ENCODE measurements around the gene CNTNAP2. TPM values are rescaled to one million over a fixed set of nuclear protein-coding genes. Genes with fewer than 3 reads are reported as not detected.

The CNTNAP2 gene
- total and polyA plus RNA-seq, 3 donors from 2014 or later: 4.3 to 6.1 (median 4.4) TPM

DNA sequence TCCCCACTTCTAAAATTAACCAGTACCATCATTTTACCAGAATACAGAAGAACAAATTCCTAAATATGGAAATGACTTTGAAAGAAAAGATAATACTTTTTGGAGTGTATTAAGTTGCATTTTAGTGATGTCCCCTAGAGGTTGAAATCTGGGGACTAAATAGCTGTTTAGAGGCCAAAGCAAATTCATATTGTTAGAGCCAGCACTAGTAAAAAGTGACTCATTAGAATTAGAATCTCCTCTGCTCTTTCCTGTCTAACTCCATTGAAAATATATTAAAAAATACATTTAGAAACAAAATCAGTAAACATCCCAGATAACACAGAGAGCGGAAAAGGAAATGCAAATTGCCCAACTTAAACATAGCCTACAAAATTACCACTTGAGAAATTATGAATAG lies 1284.3 kb downstream of the CNTNAP2 start:
- 84 to 93% methylated on average over 1 of the region's 1 CpG for WGBS, 2 donors
- H3K9me3 ChIP-seq: no peaks in the 10 kb centered on the region
- H3K27ac ChIP-seq: no peak overlapping the region
- H3K4me1 ChIP-seq: no peaks in the 10 kb centered on the region
- intact Hi-C loops (cut with DNase I; ENCODE audit: low total_unique reads): no loop called here
- no peak overlapping the region for H3K4me3 ChIP-seq
- no peak for DNase-seq
- no peaks in the 10 kb centered on the region for H3K27me3 ChIP-seq
- H3K36me3 ChIP-seq (ENCODE audit: low read depth, missing control alignments): no peaks in the 10 kb centered on the region
- TF ChIP-seq, protein P1, sequence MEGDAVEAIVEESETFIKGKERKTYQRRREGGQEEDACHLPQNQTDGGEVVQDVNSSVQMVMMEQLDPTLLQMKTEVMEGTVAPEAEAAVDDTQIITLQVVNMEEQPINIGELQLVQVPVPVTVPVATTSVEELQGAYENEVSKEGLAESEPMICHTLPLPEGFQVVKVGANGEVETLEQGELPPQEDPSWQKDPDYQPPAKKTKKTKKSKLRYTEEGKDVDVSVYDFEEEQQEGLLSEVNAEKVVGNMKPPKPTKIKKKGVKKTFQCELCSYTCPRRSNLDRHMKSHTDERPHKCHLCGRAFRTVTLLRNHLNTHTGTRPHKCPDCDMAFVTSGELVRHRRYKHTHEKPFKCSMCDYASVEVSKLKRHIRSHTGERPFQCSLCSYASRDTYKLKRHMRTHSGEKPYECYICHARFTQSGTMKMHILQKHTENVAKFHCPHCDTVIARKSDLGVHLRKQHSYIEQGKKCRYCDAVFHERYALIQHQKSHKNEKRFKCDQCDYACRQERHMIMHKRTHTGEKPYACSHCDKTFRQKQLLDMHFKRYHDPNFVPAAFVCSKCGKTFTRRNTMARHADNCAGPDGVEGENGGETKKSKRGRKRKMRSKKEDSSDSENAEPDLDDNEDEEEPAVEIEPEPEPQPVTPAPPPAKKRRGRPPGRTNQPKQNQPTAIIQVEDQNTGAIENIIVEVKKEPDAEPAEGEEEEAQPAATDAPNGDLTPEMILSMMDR (IDR thresholded peaks at IDR 0.05): no peak
- TF ChIP-seq POLR2A (IDR thresholded peaks at IDR 0.05): no peak

GRCh38 chr7:147405621-147406020 lies 1289.0 kb downstream of the CNTNAP2 start:
- DNase-seq: no peak
- intact Hi-C loops (cut with DNase I; ENCODE audit: low total_unique reads): no loop called here
- Histone ChIP-seq H3K4me3 (no peak overlapping the region), H3K27me3 (no peaks in the 10 kb centered on the region), H3K27ac (no peak overlapping the region), H3K9me3 (no peaks in the 10 kb centered on the region), H3K4me1 (no peaks in the 10 kb centered on the region), H3K36me3 (ENCODE audit: low read depth, missing control alignments) (no peaks in the 10 kb centered on the region)
- TF ChIP-seq, protein P1 (IDR thresholded peaks at IDR 0.05): no peak
- no peak for TF ChIP-seq POLR2A (IDR thresholded peaks at IDR 0.05)
- 91 to 96% methylated on average over 4 of the region's 4 CpGs for WGBS, 2 donors

DNA sequence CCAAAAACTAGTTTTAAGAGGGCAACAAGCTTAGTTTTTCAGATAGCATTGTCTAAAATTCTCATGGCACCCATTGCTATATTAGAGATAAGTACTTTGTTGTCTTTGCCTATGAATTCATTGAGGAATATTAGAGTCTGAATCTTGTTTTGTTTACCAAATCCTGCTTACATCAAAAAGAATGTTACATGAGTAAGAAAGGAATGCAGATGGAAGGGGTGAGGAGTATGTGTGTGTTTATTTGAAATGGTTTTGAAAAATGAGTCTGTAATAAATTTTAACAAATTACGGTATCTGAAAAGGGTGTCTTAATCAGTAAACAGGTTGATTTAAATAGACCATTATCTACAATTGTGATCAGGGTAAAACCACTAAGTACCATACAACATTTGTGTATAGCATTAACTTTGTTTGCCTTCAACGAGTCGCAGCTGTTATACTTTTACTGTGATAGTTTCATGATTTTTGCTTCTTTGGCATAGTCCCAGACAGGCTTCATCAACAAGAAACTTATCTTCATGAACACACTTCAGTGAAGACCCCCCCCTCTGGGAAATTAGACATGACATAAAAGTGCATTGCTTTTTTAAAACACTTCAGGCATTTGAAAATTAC lies 1290.0 kb downstream of the CNTNAP2 start:
- Histone ChIP-seq H3K36me3 (ENCODE audit: low read depth, missing control alignments) (no peaks in the 10 kb centered on the region), H3K4me1 (no peaks in the 10 kb centered on the region), H3K27me3 (no peaks in the 10 kb centered on the region), H3K4me3 (no peak overlapping the region), H3K27ac (no peak overlapping the region), H3K9me3 (no peaks in the 10 kb centered on the region)
- WGBS, 2 donors: 22 to 53% methylated on average over 3 of the region's 3 CpGs
- intact Hi-C loops (cut with DNase I; ENCODE audit: low total_unique reads): no loop called here
- TF ChIP-seq, protein P1 (IDR thresholded peaks at IDR 0.05): no peak
- TF ChIP-seq POLR2A (IDR thresholded peaks at IDR 0.05): no peak
- DNase-seq: no peak

- H3K9me3 ChIP-seq: no peaks in the 10 kb centered on the region
- TF ChIP-seq, protein P1 (IDR thresholded peaks at IDR 0.05): no peak
- TF ChIP-seq POLR2A (IDR thresholded peaks at IDR 0.05): no peak
- intact Hi-C loops (cut with DNase I; ENCODE audit: low total_unique reads): no loop called here
- DNase-seq: no peak
- no peaks in the 10 kb centered on the region for H3K27me3 ChIP-seq
- no peaks in the 10 kb centered on the region for H3K36me3 ChIP-seq (ENCODE audit: low read depth, missing control alignments)
- H3K4me3 ChIP-seq: no peak overlapping the region
- H3K4me1 ChIP-seq: no peaks in the 10 kb centered on the region
- no peak overlapping the region for H3K27ac ChIP-seq
Measured at GRCh38 chr7:147411096-147411495, 1294.5 kb downstream of the CNTNAP2 start.

DNA sequence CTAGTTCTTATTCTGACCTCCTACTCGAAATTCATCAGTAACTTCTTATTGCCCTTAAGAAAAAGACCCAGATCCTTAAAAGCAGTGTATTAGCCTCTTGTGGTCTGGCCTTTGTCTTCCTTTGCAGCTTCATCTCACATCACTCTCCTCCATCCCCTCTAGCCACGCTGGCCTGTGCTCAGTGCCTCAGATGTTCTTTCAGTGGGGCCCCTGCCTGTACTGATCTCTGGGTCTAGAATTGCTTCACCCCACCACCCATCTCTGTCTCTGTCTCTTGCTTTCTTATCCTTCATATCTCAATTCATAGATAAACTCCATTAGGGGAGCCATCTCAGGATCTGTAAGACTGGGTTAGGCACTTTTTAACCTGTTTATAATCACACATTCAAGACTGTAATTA lies 1295.5 kb downstream of the CNTNAP2 start:
- Histone ChIP-seq H3K36me3 (ENCODE audit: low read depth, missing control alignments) (no peaks in the 10 kb centered on the region), H3K4me1 (no peaks in the 10 kb centered on the region), H3K27me3 (no peaks in the 10 kb centered on the region), H3K9me3 (no peaks in the 10 kb centered on the region), H3K4me3 (no peak overlapping the region), H3K27ac (no peak overlapping the region)
- TF ChIP-seq, protein P1 (IDR thresholded peaks at IDR 0.05): no peak
- TF ChIP-seq POLR2A (IDR thresholded peaks at IDR 0.05): no peak
- WGBS, 2 donors: 59 to 61% methylated on average over 2 of the region's 2 CpGs
- no peak for DNase-seq
- intact Hi-C loops (cut with DNase I; ENCODE audit: low total_unique reads): no loop called here

All from testis (tissue), 3 donors.